Neural cell (in vitro differentiated cells): ENCODE results near the gene RBFOX2. TPM values are rescaled to one million over a fixed set of nuclear protein-coding genes. Genes with fewer than 3 reads are reported as not detected.
A peak's percentile ranks its signal among the peaks of the same experiment; 100 is the strongest.

Experiments
- H2AFZ ChIP-seq: fragments of 200-600, 300-800 bp; sonication (generic), shearing (Covaris generic); 2 replicates; pipeline ENCODE4 v1.6.0; 2014; ENCODE audit warnings: low read depth, mild to moderate bottlenecking, antibody characterized with exemption, low read length, moderate library complexity
- H3F3A ChIP-seq: fragments of 200-600 bp; shearing (Covaris generic); 2 replicates; pipeline ENCODE4 v1.6.1; 2016; ENCODE audit warnings: mild to moderate bottlenecking, moderate library complexity, mixed read lengths, antibody characterized with exemption, low read length; ENCODE audit not compliant: insufficient read depth, poor library complexity, severe bottlenecking
- H3K27ac ChIP-seq: fragments of 200-600, 300-800 bp; sonication (generic), shearing (Covaris generic); 2 replicates; pipeline ENCODE4 v1.5.1; 2014; ENCODE audit warnings: mild to moderate bottlenecking, low read length, moderate library complexity
- H3K27me3 ChIP-seq: fragments of 300-800, 200-600 bp; sonication (generic), shearing (Covaris generic); 2 replicates; pipeline ENCODE4 v1.6.0; 2014; ENCODE audit warnings: mild to moderate bottlenecking, low read depth, low read length, moderate library complexity; ENCODE audit not compliant: insufficient read depth
- H3K36me3 ChIP-seq: fragments of 300-800, 200-600 bp; sonication (generic), shearing (Covaris generic); 2 replicates; pipeline ENCODE4 v1.5.1; 2014; ENCODE audit warnings: mild to moderate bottlenecking, antibody characterized with exemption, low read length, moderate library complexity; ENCODE audit not compliant: insufficient read depth
- H3K4me2 ChIP-seq: fragments of 300-800, 200-600 bp; sonication (generic), shearing (Covaris generic); 2 replicates; pipeline ENCODE4 v1.6.0; 2014; ENCODE audit warnings: mild to moderate bottlenecking, low read length
- H3K4me3 ChIP-seq: fragments of 300-800, 200-600 bp; sonication (generic), shearing (Covaris generic); 2 replicates; pipeline ENCODE4 v1.5.1; 2014; ENCODE audit warnings: mild to moderate bottlenecking, low read length, moderate library complexity
- H3K79me2 ChIP-seq: fragments of 200-600 bp; shearing (Covaris generic); replicated peaks from 2 replicates; pipeline ENCODE4 v1.6.0; 2014; ENCODE audit warnings: mild to moderate bottlenecking, low read length, moderate library complexity; ENCODE audit not compliant: insufficient read depth
- H3K9ac ChIP-seq: fragments of 300-800, 200-600 bp; sonication (generic), shearing (Covaris generic); 2 replicates; pipeline ENCODE4 v1.6.1; 2016; ENCODE audit warnings: mild to moderate bottlenecking, low read length, mixed read lengths
- H3K9me2 ChIP-seq: fragments of 200-600 bp; shearing (Covaris generic); 2 replicates; pipeline ENCODE4 v1.6.1; 2016; ENCODE audit warnings: mild to moderate bottlenecking, low read length, mixed read lengths; ENCODE audit not compliant: insufficient read depth
- H3K9me3 ChIP-seq: fragments of 200-600, 300-800 bp; sonication (generic), shearing (Covaris generic); 2 replicates; pipeline ENCODE4 v1.6.1; 2016; ENCODE audit warnings: mild to moderate bottlenecking, mixed run types, low read length, moderate library complexity, mixed read lengths
- H4K20me1 ChIP-seq: fragments of 200-600 bp; shearing (Covaris generic); 2 replicates; pipeline ENCODE4 v1.6.1; 2016; ENCODE audit warnings: mild to moderate bottlenecking, mixed run types; ENCODE audit not compliant: insufficient read depth
- CTCF ChIP-seq: fragments of 450-650 bp; IDR thresholded peaks from 2 replicates; pipeline ENCODE4 v1.5.1; 2014; ENCODE audit warnings: antibody characterized with exemption, mild to moderate bottlenecking, moderate library complexity; ENCODE audit not compliant: poor library complexity, severe bottlenecking
- EP300 ChIP-seq: fragments of 450-650 bp; conservative IDR thresholded peaks from 2 replicates; pipeline ENCODE4 v1.6.1; 2014; ENCODE audit warnings: antibody characterized with exemption, mild to moderate bottlenecking, moderate library complexity; ENCODE audit not compliant: poor library complexity, severe bottlenecking
- EZH2 ChIP-seq: fragments of 200-600, 300-800 bp; shearing (Covaris generic), sonication (generic); IDR thresholded peaks from 2 replicates; pipeline ENCODE4 v1.6.1; 2014; ENCODE audit warnings: antibody characterized with exemption, low read length, borderline replicate concordance, mild to moderate bottlenecking; ENCODE audit not compliant: insufficient read depth, poor library complexity, severe bottlenecking
- MXI1 ChIP-seq: fragments of 450-650 bp; conservative IDR thresholded peaks from 2 replicates; pipeline ENCODE4 v1.6.1; 2014; ENCODE audit warnings: antibody characterized with exemption, mild to moderate bottlenecking; ENCODE audit not compliant: poor library complexity, severe bottlenecking
- POLR2AphosphoS5 ChIP-seq: IDR thresholded peaks from 2 replicates; pipeline ENCODE4 v1.6.1; 2012
- RAD21 ChIP-seq: fragments of 450-650 bp; conservative IDR thresholded peaks from 2 replicates; pipeline ENCODE4 v1.6.1; 2014; ENCODE audit warnings: antibody characterized with exemption, mild to moderate bottlenecking, moderate library complexity
- REST ChIP-seq: IDR thresholded peaks from 2 replicates; pipeline ENCODE4 v1.6.1; 2012; ENCODE audit warnings: borderline replicate concordance
- SMC3 ChIP-seq: fragments of 450-650 bp; conservative IDR thresholded peaks from 2 replicates; pipeline ENCODE4 v1.6.1; 2014; ENCODE audit warnings: antibody characterized with exemption, mild to moderate bottlenecking, moderate library complexity; ENCODE audit not compliant: poor library complexity
- TAF1 ChIP-seq: IDR thresholded peaks from 2 replicates; pipeline ENCODE4 v1.6.1; 2012; ENCODE audit warnings: low read depth
- polyA plus RNA-seq: library from polyadenylated mRNA; depleted of rRNA; stranded (reverse); fragments of >200 nt; gene quantifications from 2 replicates; pipeline ENCODE4 v1.2.3, GENCODE V29; 2014

Gene RBFOX2
- polyA plus RNA-seq, 1 donor from 2014 or later = 529 TPM

GRCh38 chr22:35864545-35865165 lies 164.0 kb downstream of the RBFOX2 start:
- H3K4me3 ChIP-seq = no peak overlapping the region
- no peaks in the 10 kb centered on the region for H3K9me3 ChIP-seq
- H3F3A ChIP-seq = no peaks in the 10 kb centered on the region
- no peak overlapping the region for H3K9ac ChIP-seq
- H3K36me3 ChIP-seq = no peaks in the 10 kb centered on the region
- no peaks in the 10 kb centered on the region for H3K27me3 ChIP-seq
- no peak overlapping the region for H3K4me2 ChIP-seq
- no peak overlapping the region for H3K27ac ChIP-seq
- H3K9me2 ChIP-seq = no peaks in the 10 kb centered on the region
- peaks cover 3% of the 10 kb centered on the region for H4K20me1 ChIP-seq
- peaks cover 40% of the 10 kb centered on the region for H3K79me2 ChIP-seq
- no peak for TF ChIP-seq TAF1
- TF ChIP-seq CTCF = no peak
- no peak for TF ChIP-seq REST
- TF ChIP-seq EP300 = no peak
- no peak for TF ChIP-seq MXI1
- TF ChIP-seq EZH2 = no peak
- TF ChIP-seq POLR2AphosphoS5 = no peak
- TF ChIP-seq SMC3 = no peak
- no peak for TF ChIP-seq RAD21
- H2AFZ ChIP-seq = no peak overlapping the region

- Histone ChIP-seq H4K20me1 (peaks cover 3% of the 10 kb centered on the region), H3K36me3 (no peaks in the 10 kb centered on the region), H3K9me2 (no peaks in the 10 kb centered on the region), H3K4me2 (peak overlapping the region; percentile 77), H3K27me3 (no peaks in the 10 kb centered on the region), H3K9ac (no peak overlapping the region), H3K79me2 (peaks cover 40% of the 10 kb centered on the region), H2AFZ (no peak overlapping the region), H3F3A (no peaks in the 10 kb centered on the region), H3K9me3 (no peaks in the 10 kb centered on the region), H3K27ac (peak overlapping the region; percentile 76), H3K4me3 (peak overlapping the region; percentile 54)
- TF ChIP-seq SMC3 = no peak
- peak; percentile 97 for TF ChIP-seq REST
- peak; percentile 77 for TF ChIP-seq POLR2AphosphoS5
- peak; percentile 90 for TF ChIP-seq EP300
These were observed 165.2 kb downstream of the RBFOX2 start for GRCh38 chr22:35863432-35863831.
